Suprapubic skin (tissue), 4 donors: ENCODE results near the gene FYN. TPM values are rescaled to one million over a fixed set of nuclear protein-coding genes. Genes with fewer than 3 reads are reported as not detected.

Source experiments
- DNase-seq, 2 donors: peaks; one replicate each; pipeline ENCODE4 v3.0.0-alpha.2; 2019; ENCODE audit warnings: low spot score in 2 of 2
- H3K27ac ChIP-seq: fragments of 200-600 bp; sonication (generic); one replicate; pipeline ENCODE4 v1.5.1; 2019
- H3K27me3 ChIP-seq: fragments of 200-600 bp; sonication (generic); one replicate; pipeline ENCODE4 v1.5.1; 2019
- H3K36me3 ChIP-seq: fragments of 200-600 bp; sonication (generic); one replicate; pipeline ENCODE4 v1.5.1; 2019
- H3K4me1 ChIP-seq: fragments of 200-600 bp; sonication (generic); one replicate; pipeline ENCODE4 v1.5.1; 2019
- H3K4me3 ChIP-seq: fragments of 200-600 bp; sonication (generic); one replicate; pipeline ENCODE4 v1.5.1; 2019; ENCODE audit warnings: mild to moderate bottlenecking
- H3K9me3 ChIP-seq: fragments of 200-600 bp; sonication (generic); one replicate; pipeline ENCODE4 v1.5.1; 2019
- EP300 ChIP-seq: sonication (generic); formaldehyde crosslinking; IDR thresholded peaks from one replicate; pipeline ENCODE4 v1.6.1; 2017; ENCODE audit warnings: antibody characterized with exemption
- POLR2A ChIP-seq, 2 donors: fragments of 450-650 bp; IDR thresholded peaks; one replicate each; pipeline ENCODE4 v1.6.1; 2017; ENCODE audit warnings: antibody characterized with exemption in 2 of 2, mild to moderate bottlenecking in 2 of 2, moderate library complexity in 2 of 2
- POLR2AphosphoS5 ChIP-seq, 3 donors: sonication (generic); formaldehyde crosslinking; IDR thresholded peaks; one replicate each; pipeline ENCODE4 v1.6.1; 2017; ENCODE audit warnings: antibody characterized with exemption in 3 of 3
- WGBS: methylation state at CpG from one replicate; pipeline ENCODE4 v1.1.5; 2018; 5-methylcytosine and 5-hydroxymethylcytosine counted together
- total RNA-seq, 4 donors: library from RNA; depleted of rRNA; stranded (reverse); fragments of >200 nt; gene quantifications; one replicate each; pipeline ENCODE4 v1.1.0, GENCODE V29; 2016
- TF ChIP-seq, protein P1 (sequence below), 2 donors: fragments of 200-600 bp in 1 of 2; fragments of 450-650 bp in 1 of 2; sonication (generic) in 1 of 2; IDR thresholded peaks; one replicate each; pipeline ENCODE4 v1.5.1; 2016 to 2019; ENCODE audit warnings: antibody characterized with exemption in 2 of 2, mild to moderate bottlenecking in 1 of 2, moderate library complexity in 1 of 2

The FYN gene
- total RNA-seq, 4 donors from 2014 or later = 36.6 to 89.6 (median 67.3) TPM

DNA sequence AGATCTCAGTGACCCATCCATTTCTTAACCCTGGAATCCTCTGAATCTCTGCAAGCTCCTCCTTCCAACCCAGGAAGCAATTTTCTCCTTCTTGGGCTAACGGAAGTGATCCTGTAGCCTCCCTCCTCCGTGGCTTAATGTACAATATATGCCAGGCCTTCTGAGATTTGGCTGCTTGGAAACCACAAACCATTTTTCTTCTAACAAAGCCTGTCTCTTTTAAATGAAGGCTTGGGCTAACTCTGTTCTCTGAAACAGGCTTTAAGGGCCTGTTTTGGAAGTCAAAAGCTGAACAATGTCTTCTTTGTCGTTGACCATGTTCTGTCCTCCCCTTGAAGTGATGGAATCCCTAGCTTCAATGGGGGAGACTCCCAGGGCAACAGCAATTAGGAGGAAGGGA is 14.9 kb downstream of the FYN start:
- TF ChIP-seq, protein P1, sequence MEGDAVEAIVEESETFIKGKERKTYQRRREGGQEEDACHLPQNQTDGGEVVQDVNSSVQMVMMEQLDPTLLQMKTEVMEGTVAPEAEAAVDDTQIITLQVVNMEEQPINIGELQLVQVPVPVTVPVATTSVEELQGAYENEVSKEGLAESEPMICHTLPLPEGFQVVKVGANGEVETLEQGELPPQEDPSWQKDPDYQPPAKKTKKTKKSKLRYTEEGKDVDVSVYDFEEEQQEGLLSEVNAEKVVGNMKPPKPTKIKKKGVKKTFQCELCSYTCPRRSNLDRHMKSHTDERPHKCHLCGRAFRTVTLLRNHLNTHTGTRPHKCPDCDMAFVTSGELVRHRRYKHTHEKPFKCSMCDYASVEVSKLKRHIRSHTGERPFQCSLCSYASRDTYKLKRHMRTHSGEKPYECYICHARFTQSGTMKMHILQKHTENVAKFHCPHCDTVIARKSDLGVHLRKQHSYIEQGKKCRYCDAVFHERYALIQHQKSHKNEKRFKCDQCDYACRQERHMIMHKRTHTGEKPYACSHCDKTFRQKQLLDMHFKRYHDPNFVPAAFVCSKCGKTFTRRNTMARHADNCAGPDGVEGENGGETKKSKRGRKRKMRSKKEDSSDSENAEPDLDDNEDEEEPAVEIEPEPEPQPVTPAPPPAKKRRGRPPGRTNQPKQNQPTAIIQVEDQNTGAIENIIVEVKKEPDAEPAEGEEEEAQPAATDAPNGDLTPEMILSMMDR (IDR thresholded peaks at IDR 0.05) = no peak
- no peak for TF ChIP-seq POLR2A (IDR thresholded peaks at IDR 0.05)
- no peak for TF ChIP-seq EP300
- TF ChIP-seq POLR2AphosphoS5 (IDR thresholded peaks at IDR 0.05) = no peak
- DNase-seq = no peak
- Histone ChIP-seq H3K4me1 (peaks cover 28% of the 10 kb centered on the region), H3K36me3 (no peaks in the 10 kb centered on the region), H3K4me3 (no peak overlapping the region), H3K27ac (no peak overlapping the region), H3K9me3 (no peaks in the 10 kb centered on the region), H3K27me3 (no peaks in the 10 kb centered on the region)
- 75% methylated on average over 3 of the region's 3 CpGs for WGBS

DNA sequence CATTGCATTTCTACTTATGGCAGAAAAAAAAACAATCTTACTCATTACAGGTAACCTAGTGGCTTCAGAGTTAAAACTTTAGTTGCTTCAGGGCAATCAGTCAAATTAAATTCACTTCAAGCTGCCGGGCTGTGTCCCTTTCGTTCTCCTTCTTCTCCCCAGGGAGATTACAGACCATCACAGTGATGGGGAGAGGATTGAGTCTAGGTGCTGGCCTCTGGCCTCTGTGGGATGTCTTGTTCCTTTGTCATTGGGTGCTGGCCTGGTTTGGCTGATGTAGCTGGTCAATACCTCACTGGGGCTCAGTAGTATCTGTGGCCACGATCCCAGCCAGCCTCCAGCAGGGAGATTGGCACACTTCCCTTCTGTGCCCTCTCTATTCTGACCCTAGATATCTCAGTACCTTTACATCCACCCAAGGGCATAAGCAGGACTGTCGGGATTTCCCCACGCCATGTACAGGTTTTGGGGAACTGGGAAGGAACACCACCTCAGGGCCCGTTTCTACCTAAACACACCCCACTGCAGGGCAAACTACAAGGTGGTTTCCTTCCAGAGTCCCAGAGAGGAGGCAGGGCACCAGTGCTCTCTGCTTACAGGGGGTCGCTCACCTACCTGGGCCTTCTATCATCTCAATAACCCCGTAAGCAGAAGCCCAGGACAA is 15.4 kb downstream of the FYN start:
- no peak overlapping the region for H3K27ac ChIP-seq

DNA sequence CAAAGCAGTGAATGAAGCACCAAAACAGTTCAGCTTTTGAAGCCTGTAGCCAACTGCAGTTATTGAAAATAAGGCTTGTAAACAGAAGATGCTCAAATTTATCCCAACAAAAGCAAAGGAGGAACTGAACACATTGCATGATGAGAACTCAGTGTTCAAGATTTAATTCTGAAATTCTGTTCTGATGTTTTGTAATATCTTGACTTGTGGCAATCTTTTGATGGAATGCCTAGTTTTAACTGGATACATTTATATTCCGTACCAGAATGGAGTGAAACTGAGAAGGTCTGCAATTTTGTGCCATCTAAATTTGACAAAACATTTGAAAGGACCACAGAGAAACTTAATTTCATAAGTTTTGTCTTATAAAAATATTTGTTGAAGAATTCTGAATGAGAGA is 17.5 kb downstream of the FYN start:
- Histone ChIP-seq H3K27me3 (no peaks in the 10 kb centered on the region), H3K27ac (no peak overlapping the region), H3K9me3 (no peaks in the 10 kb centered on the region), H3K4me3 (no peak overlapping the region), H3K4me1 (peaks cover 42% of the 10 kb centered on the region), H3K36me3 (no peaks in the 10 kb centered on the region)
- 64% methylated on average over 1 of the region's 1 CpG for WGBS
- DNase-seq = no peak
- TF ChIP-seq, protein P1 (IDR thresholded peaks at IDR 0.05) = no peak

More for the DNA sequence above, 15.4 kb downstream of the FYN start:
- TF ChIP-seq POLR2AphosphoS5 (IDR thresholded peaks at IDR 0.05) (no peak), EP300 (no peak), POLR2A (IDR thresholded peaks at IDR 0.05) (no peak)
- TF ChIP-seq, protein P1 (IDR thresholded peaks at IDR 0.05) = no peak
- H3K4me3 ChIP-seq = no peak overlapping the region
- DNase-seq = no peak
- no peaks in the 10 kb centered on the region for H3K9me3 ChIP-seq
- H3K27me3 ChIP-seq = no peaks in the 10 kb centered on the region
- WGBS = 79% methylated on average over 8 of the region's 8 CpGs
- peaks cover 33% of the 10 kb centered on the region for H3K4me1 ChIP-seq
- no peaks in the 10 kb centered on the region for H3K36me3 ChIP-seq

DNA sequence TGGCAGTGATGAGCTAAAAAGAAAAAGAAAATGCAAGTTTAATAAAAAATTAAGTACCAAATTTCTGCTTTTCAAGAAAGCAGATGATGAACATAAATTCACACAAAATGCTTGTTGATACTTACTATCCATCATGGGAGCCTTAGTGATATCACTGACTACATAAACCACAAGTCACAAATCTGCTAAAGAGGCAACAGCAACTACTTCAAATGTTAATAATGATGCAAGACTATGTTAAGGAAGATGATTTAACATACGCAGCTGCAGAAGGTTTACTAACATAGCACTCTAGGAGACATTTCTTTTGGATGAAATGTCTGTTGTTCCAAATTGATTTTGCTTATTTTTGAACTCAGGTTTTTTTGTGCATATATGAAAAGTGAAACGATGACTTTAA is 18.6 kb downstream of the FYN start:
- 78% methylated on average over 2 of the region's 2 CpGs for WGBS
- Histone ChIP-seq H3K36me3 (no peaks in the 10 kb centered on the region), H3K4me3 (no peak overlapping the region), H3K27me3 (no peaks in the 10 kb centered on the region), H3K27ac (no peak overlapping the region), H3K9me3 (no peaks in the 10 kb centered on the region), H3K4me1 (peaks cover 45% of the 10 kb centered on the region)
- TF ChIP-seq EP300 (no peak), POLR2AphosphoS5 (IDR thresholded peaks at IDR 0.05) (no peak), POLR2A (IDR thresholded peaks at IDR 0.05) (no peak)
- TF ChIP-seq, protein P1 (IDR thresholded peaks at IDR 0.05) = no peak
- DNase-seq = no peak

DNA sequence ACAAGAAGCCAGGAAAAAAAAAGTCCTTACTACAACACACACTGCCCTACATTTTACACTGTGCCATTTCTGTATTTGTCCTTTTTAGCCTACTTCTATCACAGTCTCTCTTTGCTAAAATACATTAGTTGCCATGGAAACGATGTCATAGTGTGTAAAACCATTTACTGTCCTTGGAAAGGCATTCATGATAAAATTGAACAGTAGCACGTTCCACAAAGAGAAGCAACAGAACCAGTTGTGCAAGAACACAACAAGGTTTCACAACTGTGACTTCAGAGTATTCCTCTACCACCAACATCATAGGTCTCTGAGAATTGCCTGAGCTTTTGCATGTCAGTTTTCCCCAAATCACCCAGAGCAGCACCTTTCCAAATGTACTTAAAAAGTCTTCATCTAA is 20.5 kb downstream of the FYN start:
- Histone ChIP-seq H3K27me3 (no peaks in the 10 kb centered on the region), H3K9me3 (no peaks in the 10 kb centered on the region), H3K27ac (peak overlapping the region; percentile 53), H3K36me3 (no peaks in the 10 kb centered on the region), H3K4me3 (no peak overlapping the region), H3K4me1 (peaks cover 49% of the 10 kb centered on the region)
- TF ChIP-seq, protein P1 (IDR thresholded peaks at IDR 0.05) = no peak
- TF ChIP-seq POLR2A (IDR thresholded peaks at IDR 0.05) (no peak), POLR2AphosphoS5 (IDR thresholded peaks at IDR 0.05) (peak in 2 of 3 donors; percentile 58 to 91), EP300 (no peak)
- WGBS = 35% methylated on average over 2 of the region's 2 CpGs
- no peak for DNase-seq
